DND-41 (cell line): ENCODE results near the gene ATP1A3.

Experiments used
- CTCF ChIP-seq: IDR thresholded peaks from 2 replicates; pipeline ENCODE4 v1.5.1; 2012; ENCODE audit warnings: borderline replicate concordance, low read length, moderate library complexity, mild to moderate bottlenecking; ENCODE audit not compliant: poor library complexity, severe bottlenecking; ENCODE audit errors: extremely low read depth
- EZH2 ChIP-seq: IDR thresholded peaks from 3 replicates; pipeline ENCODE4 v1.6.1; 2012; ENCODE audit warnings: borderline replicate concordance, low read depth, mild to moderate bottlenecking, moderate library complexity, low read length, inconsistent platforms; ENCODE audit not compliant: severe bottlenecking

- TF ChIP-seq CTCF = no peak
- TF ChIP-seq EZH2 = no peak
Measured at GRCh38 chr19:42032431-42032830, 38.4 kb upstream of the ATP1A3 start.
